ENCODE data around the gene TBC1D8B.
"Not testable (repeated sequence)": the region's sequence is repeated elsewhere in the genome, so short reads cannot be mapped to it uniquely, and the experiment has no call there.

TBC1D8B gene

DNA sequence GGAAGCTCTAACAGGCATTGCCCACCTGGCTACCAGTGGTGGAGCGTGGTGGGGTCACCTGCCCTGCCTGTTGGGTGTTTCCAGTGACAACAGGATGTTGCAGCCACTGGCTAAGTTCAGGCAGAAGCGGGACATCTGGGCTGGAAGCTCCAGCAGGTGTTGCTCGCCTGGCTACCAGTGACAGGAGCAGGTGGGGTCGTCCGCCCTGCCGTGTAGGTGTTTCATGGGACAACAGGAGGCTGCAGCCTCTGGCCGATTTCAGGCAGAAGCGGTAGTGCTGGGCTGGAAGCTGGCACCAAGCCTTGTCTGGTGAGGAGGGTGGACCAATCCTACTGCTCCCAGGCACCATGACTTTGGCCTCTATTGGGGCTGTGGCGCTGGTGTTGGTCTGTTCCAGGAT, 61.2 kb downstream of the TBC1D8B start:
- TF ChIP-seq, protein P1, sequence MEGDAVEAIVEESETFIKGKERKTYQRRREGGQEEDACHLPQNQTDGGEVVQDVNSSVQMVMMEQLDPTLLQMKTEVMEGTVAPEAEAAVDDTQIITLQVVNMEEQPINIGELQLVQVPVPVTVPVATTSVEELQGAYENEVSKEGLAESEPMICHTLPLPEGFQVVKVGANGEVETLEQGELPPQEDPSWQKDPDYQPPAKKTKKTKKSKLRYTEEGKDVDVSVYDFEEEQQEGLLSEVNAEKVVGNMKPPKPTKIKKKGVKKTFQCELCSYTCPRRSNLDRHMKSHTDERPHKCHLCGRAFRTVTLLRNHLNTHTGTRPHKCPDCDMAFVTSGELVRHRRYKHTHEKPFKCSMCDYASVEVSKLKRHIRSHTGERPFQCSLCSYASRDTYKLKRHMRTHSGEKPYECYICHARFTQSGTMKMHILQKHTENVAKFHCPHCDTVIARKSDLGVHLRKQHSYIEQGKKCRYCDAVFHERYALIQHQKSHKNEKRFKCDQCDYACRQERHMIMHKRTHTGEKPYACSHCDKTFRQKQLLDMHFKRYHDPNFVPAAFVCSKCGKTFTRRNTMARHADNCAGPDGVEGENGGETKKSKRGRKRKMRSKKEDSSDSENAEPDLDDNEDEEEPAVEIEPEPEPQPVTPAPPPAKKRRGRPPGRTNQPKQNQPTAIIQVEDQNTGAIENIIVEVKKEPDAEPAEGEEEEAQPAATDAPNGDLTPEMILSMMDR (IDR thresholded peaks at IDR 0.05; ENCODE audit: low read depth, low read length, missing control alignments): no peak
- in situ Hi-C loops (cut with HindIII; ENCODE audit: low pct_ligation_motif_present, low sequenced_read_pairs): no loop called here
- Histone ChIP-seq H3K4me3 (ENCODE audit: low read depth, low read length) (no peak overlapping the region), H3K27ac (no peak overlapping the region), H3K27me3 (replicated peaks) (no peaks in the 10 kb centered on the region), H3K36me3 (replicated peaks) (no peaks in the 10 kb centered on the region)
- no peak for DNase-seq

DNA sequence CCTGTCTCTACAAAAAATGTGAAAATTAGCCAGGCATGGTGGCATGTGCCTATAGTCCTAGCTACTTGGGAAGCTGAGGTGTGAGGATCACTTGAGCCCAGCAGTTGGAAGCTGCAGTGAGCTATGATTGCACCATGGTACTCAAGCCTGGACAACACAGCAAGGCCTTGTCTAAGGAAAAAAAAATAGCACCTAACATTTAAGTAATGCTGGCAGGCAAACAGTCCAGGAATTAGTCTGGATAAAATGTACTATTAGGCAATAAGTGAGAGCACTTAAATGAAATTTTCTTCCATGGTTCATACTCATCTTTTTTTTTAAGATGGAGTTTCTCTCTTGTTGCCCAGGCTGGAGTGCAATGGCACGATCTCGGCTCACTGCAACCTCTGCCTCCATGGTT, 70.3 kb downstream of the TBC1D8B start:
- in situ Hi-C loops (cut with HindIII; ENCODE audit: low pct_ligation_motif_present, low sequenced_read_pairs); H3K4me3 ChIP-seq (ENCODE audit: low read depth, low read length); DNase-seq; H3K27me3 ChIP-seq (replicated peaks); H3K27ac ChIP-seq; H3K36me3 ChIP-seq (replicated peaks): not testable (repeated sequence)

DNA sequence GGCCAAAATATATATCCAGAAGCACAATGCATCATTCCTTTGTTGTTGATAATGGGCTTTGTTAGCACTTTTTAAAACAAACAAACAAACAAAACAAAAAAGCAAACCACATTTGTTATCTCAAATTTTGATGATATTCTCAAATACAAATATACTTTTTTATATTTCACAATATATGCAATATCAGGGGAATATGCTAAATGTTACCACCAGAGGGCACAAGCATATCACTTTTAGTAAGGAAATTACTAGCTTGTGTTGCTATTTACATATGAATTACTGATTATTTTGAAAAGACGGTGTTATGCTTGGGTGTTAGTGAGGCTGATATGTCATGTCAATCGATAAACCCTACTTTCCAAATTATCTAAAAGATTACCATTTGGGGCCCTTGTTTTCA, 71.6 kb downstream of the TBC1D8B start:
- Histone ChIP-seq H3K4me3 (ENCODE audit: low read depth, low read length) (no peak overlapping the region), H3K27me3 (replicated peaks) (no peaks in the 10 kb centered on the region), H3K36me3 (replicated peaks) (no peaks in the 10 kb centered on the region), H3K27ac (no peak overlapping the region)
- TF ChIP-seq, protein P1 (IDR thresholded peaks at IDR 0.05; ENCODE audit: low read depth, low read length, missing control alignments): peak; percentile 52
- in situ Hi-C loops (cut with HindIII; ENCODE audit: low pct_ligation_motif_present, low sequenced_read_pairs): no loop called here
- no peak for DNase-seq

DNA sequence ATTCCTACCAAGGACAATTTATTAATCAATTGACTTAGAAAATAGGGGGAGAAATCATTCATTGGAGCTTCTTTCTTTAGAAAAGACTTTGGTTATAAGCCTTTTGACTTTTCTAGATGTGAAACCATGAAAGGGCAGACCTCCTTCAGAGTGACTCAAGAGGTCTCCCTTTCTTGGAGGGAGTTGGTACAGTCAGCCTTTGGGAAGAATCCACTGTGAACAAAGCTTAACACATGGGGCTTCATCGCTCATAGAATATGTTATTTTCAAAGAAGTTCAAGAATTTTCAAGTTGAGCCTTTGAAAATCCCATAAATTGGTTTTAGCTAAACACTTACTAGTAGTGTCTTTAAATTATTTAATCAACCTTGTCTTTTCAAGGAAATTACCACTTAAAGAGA, 72.7 kb downstream of the TBC1D8B start:
- no peaks in the 10 kb centered on the region for H3K27me3 ChIP-seq (replicated peaks)
- in situ Hi-C loops (cut with HindIII; ENCODE audit: low pct_ligation_motif_present, low sequenced_read_pairs): no loop called here
- H3K4me3 ChIP-seq (ENCODE audit: low read depth, low read length): no peak overlapping the region
- H3K36me3 ChIP-seq (replicated peaks): no peaks in the 10 kb centered on the region
- TF ChIP-seq, protein P1 (IDR thresholded peaks at IDR 0.05; ENCODE audit: low read depth, low read length, missing control alignments): no peak
- no peak overlapping the region for H3K27ac ChIP-seq
- no peak for DNase-seq

DNA sequence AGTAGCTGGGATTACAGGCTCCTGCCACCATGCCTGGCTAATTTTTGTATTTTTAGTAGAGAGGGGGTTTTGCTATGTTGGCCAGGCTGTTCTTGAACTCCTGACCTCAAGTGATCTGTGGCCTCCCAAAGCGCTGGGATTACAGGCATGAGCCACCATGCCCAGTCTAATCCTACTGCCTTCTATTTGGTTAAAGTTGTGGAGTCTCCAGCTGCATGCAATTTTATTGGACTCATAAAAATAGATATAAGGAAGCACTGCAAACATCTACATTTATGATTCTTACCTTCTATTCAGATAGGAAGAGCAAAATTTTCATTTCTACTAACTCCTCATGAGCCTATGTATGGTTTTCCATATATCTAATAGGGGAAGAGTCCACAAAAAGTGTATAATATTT, 87.0 kb downstream of the TBC1D8B start:
- Histone ChIP-seq H3K36me3 (replicated peaks) (no peaks in the 10 kb centered on the region), H3K27me3 (replicated peaks) (no peaks in the 10 kb centered on the region), H3K27ac (no peak overlapping the region), H3K4me3 (ENCODE audit: low read depth, low read length) (no peak overlapping the region)
- no peak for DNase-seq
- in situ Hi-C loops (cut with HindIII; ENCODE audit: low pct_ligation_motif_present, low sequenced_read_pairs): no loop called here
- TF ChIP-seq, protein P1 (IDR thresholded peaks at IDR 0.05; ENCODE audit: low read depth, low read length, missing control alignments): no peak

DNA sequence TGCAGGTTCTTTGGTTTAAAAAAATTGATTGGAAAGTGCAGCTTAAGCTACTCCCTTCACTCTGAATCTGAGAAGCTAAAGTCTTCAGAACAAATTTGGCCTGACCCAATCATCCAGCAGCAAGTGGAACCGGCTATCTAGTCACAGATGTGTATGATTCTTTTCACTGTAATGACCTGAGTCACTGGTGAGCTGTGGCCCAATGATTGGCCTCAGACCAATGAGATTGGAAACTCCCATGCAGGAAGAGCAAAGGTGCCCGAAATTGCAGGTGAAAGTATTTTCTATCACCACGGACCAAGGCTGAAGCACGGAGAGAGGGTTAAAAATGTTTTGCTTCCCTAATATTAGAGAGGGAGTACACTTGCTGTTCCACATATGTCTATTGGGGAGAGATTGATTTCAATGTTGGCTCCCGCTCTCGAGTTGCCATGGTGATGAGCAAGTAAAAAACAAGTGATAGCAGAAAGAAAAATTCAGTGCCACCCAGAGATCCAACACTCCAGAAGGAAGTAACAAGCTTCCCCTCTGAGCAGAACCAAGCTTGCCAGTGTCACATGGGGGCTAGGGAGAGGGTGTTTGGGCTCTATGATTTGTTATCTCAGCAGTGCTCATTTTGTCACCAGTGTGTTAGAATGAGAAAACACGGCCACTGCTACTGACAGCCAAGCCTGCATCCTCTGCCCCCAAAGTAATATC, 89.4 kb downstream of the TBC1D8B start:
- H3K27ac ChIP-seq: no peak overlapping the region
- no peak overlapping the region for H3K4me3 ChIP-seq (ENCODE audit: low read depth, low read length)
- no peak for DNase-seq
- TF ChIP-seq, protein P1 (IDR thresholded peaks at IDR 0.05; ENCODE audit: low read depth, low read length, missing control alignments): no peak
- H3K36me3 ChIP-seq (replicated peaks): no peaks in the 10 kb centered on the region
- H3K27me3 ChIP-seq (replicated peaks): no peaks in the 10 kb centered on the region
- in situ Hi-C loops (cut with HindIII; ENCODE audit: low pct_ligation_motif_present, low sequenced_read_pairs): no loop called here
